ENCODE measurements around the gene FLRT1.

DNA sequence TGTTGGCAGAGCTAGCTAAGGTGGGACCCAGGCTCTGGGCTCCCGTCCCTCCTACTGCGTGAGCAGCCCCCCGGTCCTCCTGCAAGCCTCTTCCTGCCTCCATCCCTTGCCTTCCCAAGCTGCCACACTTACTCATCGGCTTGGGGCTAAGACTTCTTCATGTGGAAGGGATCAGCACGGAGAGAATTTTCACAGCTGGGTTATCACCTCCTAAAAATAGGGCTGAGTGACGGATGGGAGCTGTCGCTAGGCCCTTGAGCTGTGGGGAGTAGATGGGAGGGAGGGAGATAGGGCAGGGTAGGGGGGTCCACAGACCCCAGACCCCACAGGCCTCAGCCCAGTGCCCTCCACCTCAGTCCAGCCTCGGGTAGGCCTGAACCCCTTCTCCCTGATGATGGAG lies 41.0 kb downstream of the FLRT1 start:
- TF ChIP-seq, protein P1, sequence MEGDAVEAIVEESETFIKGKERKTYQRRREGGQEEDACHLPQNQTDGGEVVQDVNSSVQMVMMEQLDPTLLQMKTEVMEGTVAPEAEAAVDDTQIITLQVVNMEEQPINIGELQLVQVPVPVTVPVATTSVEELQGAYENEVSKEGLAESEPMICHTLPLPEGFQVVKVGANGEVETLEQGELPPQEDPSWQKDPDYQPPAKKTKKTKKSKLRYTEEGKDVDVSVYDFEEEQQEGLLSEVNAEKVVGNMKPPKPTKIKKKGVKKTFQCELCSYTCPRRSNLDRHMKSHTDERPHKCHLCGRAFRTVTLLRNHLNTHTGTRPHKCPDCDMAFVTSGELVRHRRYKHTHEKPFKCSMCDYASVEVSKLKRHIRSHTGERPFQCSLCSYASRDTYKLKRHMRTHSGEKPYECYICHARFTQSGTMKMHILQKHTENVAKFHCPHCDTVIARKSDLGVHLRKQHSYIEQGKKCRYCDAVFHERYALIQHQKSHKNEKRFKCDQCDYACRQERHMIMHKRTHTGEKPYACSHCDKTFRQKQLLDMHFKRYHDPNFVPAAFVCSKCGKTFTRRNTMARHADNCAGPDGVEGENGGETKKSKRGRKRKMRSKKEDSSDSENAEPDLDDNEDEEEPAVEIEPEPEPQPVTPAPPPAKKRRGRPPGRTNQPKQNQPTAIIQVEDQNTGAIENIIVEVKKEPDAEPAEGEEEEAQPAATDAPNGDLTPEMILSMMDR (IDR thresholded peaks at IDR 0.05): no peak
- no peak for TF ChIP-seq EP300 (IDR thresholded peaks at IDR 0.05)

Data from ovary (tissue), 3 donors.